ENCODE measurements around the gene SEMA3A.
"Not testable (repeated sequence)": the region's sequence is repeated elsewhere in the genome, so short reads cannot be mapped to it uniquely, and the experiment has no call there.

Gene SEMA3A

DNA sequence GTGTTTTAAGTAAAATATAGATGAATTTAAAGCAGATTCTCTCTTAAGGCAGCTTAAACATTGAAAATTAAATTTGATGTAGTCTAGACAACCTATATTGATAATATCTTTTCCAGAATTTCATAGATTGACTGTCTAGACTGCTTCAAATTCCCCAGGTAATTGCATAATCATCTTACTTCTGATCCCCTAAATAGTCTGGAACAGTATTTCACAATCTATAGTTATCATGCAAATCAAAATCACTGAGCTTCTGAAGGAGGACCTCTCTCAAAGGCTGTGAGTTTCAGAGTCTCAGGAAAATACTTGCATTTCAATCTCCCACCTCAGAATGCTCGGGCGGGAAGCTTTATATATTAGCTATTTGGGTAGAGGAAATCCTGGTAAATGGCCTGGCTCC lies 87.3 kb downstream of the SEMA3A start:
- FAIRE-seq, result no peak

DNA sequence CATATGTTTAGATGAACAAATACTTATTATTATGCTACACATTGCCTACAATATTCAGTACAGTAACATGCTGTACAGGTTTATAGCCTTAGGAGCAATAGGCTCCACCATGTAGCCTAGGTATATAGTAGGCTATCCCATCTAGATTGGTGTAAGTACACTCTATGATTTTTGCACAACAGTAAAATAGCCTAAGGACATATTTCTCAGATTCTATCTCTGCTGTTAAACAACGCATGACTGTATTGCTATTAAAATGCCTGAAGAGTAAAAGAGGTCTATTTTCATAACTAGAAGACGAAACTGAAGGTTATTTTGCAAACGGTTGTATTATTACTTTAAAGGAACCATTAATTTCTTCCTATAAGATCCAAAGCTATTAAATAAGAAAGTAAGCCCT lies 88.3 kb downstream of the SEMA3A start:
- FAIRE-seq, result no peak

DNA sequence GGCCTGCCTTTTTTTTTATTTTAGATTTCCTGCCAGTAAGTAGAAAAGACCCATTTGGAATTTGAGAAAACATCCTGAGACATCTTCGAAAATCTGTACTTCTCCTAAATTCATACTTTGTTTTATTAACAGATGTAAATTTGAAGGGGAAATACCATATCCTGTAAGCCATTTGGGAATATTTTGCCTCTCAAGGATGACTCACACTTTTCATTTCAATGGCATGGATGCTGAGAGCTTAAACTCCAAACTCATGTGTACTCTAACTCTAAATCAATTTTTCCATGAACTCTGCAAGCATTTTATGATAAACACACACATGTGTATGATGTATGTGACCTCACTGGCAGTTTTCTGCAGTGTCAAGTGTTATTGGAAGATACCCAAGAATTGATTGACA lies 89.0 kb downstream of the SEMA3A start:
- no peak for FAIRE-seq

GRCh38 chr7:84104826-84105225 lies 89.8 kb downstream of the SEMA3A start:
- FAIRE-seq, result no peak

- no peak for FAIRE-seq
These were observed 92.4 kb downstream of the SEMA3A start for GRCh38 chr7:84102213-84102612.

DNA sequence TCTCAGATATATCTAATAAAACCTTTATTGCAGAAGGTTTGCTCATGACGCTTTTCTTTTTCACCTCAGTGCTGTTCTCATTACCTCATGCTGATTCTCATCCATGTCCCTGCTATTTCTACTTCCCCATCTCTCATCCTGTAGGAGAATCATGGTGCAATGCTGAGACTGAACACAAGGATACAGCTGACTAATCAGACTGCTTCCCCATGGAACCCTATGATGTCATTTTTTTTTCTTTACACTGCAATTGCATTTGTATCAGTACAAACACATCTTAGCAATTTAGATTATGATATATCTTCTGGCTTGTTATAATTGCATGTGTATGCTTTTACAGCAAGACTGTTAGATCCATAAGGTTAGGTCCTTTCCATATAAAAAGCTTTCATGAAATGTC lies 93.7 kb downstream of the SEMA3A start:
- FAIRE-seq, result no peak

- no peak for FAIRE-seq
These were observed 98.6 kb downstream of the SEMA3A start for GRCh38 chr7:84095971-84096370.

- FAIRE-seq, result no peak
These were observed 102.4 kb downstream of the SEMA3A start for GRCh38 chr7:84092207-84092606.

GRCh38 chr7:84091318-84091717 lies 103.3 kb downstream of the SEMA3A start:
- FAIRE-seq, result no peak

DNA sequence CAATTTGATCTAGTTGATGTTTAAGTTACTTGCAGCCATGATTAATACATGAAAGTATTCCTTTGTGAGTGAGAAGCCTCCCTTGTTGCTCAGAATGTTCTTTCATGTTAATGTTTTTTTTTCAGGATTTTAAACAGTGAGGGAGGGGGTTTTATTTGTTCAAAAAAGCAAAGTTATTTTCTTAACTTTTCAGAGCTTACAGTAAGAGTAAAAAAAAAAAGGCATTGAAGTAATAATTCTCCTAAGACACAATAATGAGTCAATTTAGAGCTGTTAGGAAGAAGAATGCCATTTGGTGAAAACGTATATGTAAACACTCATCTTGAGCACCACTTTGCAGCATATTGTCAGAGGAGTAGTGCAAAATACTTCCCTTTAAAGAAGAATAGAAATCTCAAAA lies 105.8 kb downstream of the SEMA3A start:
- FAIRE-seq, result no peak

- no peak for FAIRE-seq
These were observed 108.6 kb downstream of the SEMA3A start for GRCh38 chr7:84085998-84086397.

- no peak for FAIRE-seq
These were observed 109.4 kb downstream of the SEMA3A start for GRCh38 chr7:84085147-84085546.

GRCh38 chr7:84083846-84084245 lies 110.7 kb downstream of the SEMA3A start:
- FAIRE-seq, result no peak

- FAIRE-seq, result no peak
These were observed 112.5 kb downstream of the SEMA3A start for GRCh38 chr7:84081973-84082522.

DNA sequence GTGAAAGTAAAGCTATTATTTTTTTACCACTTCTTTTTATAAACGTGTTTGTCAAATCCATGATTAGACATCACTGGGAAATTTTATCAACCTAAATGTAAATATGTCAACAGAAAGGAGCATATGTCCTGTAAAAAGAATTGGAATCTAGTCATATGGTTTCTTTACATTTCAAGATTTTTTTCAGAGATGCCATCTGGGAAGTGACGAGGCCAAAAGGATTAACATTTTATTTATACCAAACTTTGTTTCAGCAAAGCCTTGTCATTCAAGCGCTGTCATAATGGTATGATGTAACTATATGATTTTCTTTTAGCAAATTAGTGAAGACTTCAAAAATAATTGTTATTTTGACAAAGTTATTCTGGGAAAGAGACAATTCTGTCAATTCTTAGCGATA lies 117.3 kb downstream of the SEMA3A start:
- no peak for FAIRE-seq

DNA sequence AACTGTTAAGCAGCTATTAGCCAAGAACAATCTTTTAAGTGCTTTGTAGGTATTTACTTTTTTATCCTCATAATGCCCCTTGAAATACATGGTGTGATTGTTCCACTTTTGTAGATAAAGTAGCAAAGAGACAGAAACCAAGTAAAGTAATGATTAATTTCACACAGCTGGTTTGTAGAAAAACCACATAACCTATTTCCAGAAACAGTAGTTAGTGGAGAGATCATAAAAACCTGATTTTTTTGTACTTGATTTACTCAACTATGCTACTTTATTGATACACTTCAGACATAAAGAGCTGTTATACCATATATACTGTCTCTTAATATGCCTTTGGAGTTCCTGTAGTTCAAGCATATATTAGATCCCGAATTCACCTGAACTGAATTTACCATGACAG lies 118.4 kb downstream of the SEMA3A start:
- FAIRE-seq, result no peak

DNA sequence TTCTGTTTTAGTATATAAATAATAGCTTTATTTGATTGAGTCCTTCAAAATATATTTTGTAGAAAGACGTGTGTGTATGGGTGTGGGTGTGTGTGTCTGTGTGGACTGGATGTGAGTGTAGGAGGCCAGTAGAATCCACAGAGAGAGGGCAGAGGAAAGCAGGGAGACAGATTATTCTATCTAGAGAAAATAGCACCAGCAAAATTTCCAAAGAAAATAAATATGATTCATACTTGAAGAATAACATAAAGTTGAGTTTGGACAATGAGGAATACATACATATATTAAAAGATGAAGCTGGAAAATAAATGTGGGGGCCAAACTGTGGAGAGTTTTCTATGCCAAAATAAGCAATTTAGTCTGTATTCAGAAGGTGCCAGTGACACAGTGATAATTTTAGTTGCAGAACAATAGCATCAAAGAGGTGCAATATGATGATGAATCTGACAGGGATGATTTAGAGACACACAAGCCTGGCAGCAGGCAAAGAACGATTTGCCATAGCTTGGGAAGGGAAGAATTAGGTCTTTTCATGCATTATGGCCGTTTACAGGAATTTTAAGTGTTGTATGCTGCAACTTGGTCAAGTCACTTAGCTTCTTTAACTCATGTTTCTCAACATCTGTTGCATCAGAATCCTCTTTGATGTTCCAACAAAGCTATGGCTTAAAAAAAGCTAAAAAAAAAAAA lies 121.3 kb downstream of the SEMA3A start:
- no peak for FAIRE-seq

DNA sequence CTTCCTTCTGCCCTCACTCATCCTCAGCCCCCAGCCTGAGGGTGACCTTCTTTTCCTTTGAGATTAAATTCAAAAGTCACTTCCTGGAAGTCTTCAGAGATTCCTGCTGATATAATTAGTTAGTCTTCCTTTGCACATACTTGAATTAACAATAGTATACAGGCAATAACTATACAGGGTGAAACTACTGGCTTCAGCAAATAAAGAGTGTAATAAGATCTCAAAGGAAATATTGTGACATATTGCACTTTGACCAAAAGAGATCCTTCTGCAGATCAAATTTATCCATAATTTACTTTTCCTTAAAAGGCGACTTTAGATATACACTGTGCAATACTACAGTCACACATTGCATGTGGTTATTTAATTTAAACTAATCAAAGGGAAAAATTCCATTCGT lies 123.8 kb downstream of the SEMA3A start:
- no peak for FAIRE-seq

GRCh38 chr7:84069999-84070500 lies 124.5 kb downstream of the SEMA3A start:
- no peak for FAIRE-seq

DNA sequence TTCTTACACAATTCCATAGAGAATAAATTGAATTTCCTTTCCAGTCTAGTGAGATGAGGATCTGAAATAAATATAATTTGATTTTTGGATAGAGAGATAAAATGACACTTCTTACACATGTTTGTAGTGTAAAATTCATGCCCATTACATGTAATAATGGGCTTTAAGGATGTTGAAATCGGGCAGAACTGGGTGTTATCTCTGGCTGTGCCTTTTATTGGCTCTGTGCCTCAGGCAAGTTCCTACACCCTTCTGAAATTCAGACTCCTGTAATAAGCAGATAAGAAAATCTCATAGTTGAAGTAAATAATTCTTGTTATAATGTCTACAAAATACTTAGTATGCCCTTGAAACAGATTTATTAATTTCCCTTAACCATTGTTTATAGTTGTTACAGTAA lies 125.6 kb downstream of the SEMA3A start:
- FAIRE-seq, result no peak

- not testable (repeated sequence) for FAIRE-seq
These were observed 132.1 kb downstream of the SEMA3A start for GRCh38 chr7:84062489-84062901.

DNA sequence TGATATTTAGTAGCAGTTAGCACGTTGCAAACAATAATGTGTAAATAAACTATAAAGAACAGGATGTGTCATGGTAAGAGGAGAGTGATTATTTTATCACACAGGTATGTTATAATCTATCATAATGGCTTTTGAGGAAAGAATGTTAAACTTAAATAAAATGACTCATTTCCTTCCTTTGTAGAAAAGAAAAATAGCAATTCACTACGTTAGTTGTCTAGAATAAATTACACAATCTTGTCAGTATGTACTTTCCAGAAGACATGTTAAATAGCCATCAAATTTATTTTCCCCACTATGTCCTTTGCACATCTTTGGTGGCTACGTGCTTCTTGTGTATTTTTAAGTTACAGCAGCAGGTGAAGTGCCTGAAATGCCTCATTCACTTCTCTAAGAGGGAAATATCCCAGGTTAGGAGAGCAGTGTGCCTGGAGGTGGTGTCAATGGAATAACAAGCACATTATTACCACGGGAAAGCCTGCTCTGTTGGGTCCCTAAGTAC lies 133.8 kb downstream of the SEMA3A start:
- no peak for FAIRE-seq

DNA sequence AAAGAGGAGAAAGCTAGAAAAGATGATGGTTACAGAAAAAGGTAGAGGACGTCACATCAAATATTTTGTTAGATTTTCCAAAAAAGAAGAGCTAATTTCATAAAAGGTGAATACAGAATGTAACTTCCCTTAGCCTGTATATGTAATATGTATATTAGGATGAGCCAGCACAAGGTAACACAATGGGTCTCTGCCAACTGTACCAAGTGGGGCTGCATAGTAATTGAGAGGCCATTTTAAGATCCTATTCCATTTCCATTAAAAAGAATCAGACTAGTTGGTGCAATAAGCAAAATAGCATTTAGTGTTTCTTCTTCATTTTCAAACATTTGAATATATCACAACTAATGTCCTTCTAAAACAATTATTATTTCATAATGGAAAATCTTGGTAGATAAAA lies 134.6 kb downstream of the SEMA3A start:
- no peak for FAIRE-seq

DNA sequence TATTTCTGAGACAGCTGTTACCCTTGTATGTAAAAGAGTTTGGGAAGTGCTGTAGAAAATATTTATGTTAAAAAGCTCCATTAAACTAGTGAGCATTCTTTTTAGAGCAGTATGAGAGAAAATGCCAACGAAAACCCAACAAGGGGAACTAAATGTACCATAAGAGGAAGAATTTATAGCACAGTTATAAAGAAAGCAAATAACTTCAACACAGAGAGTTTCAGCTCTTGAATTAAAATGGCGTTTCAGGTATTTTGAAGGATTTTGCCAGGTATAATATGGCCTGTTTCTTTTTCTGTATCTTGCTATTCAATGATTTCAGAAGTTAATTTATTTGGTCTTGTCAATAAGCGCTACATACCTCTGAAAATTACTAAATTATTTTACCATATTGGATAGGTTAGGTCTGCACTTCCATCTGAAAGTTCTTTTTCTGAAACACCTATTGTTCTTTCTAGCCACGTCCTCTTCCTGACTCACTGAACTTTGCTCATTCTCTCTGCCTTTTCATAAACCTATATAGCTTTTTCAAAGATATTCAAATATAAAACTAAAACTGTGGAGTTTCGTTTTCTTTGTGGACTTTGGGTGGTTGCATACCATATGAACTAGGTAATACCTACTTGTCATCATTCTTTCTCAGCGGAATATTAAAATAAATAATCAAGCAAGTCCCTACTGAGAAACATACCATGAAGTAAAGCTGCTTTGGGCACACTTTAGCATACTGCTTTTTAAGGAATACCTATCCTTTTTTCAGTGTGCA lies 136.1 kb downstream of the SEMA3A start:
- no peak for FAIRE-seq

All from TTC549 (cell line).